GM12878 (cell line): ENCODE data around the gene FSIP1. TPM values are rescaled to one million over a fixed set of nuclear protein-coding genes. Genes with fewer than 3 reads are reported as not detected.

Experiments used
- ATAC-seq: fragments of 200-7000 bp; cut with Tn5 transposase; 3 replicates; pipeline ENCODE4 v1.9.1; 2020; ENCODE audit warnings: mild to moderate bottlenecking, moderate library complexity
- BruUV-seq: library from RNA; stranded (reverse); fragments of 400-500 nt; replicated peaks from 2 replicates; lab custom pipeline; 2021; lab: Mats Ljungman, UMichigan
- CTCF ChIA-PET: fragments of 300-600 bp; sonication (Branson Sonifier 250); formaldehyde crosslinking; extraction: SDS; loops from one replicate; lab custom pipeline; 2021; ENCODE audit warnings: inconsistent platforms; lab: Yijun Ruan, JAX
- POLR2A ChIA-PET: fragments of 350-600 bp; formaldehyde crosslinking; extraction: SDS; loops from one replicate; lab custom pipeline; 2021; ENCODE audit warnings: inconsistent platforms; lab: Charles Lee
- RAD21 ChIA-PET: fragments of 300-600 bp; sonication (Branson Sonifier 250); formaldehyde crosslinking; loops from one replicate; lab custom pipeline; 2023; ENCODE audit warnings: antibody characterized with exemption; ENCODE audit not compliant: unreplicated experiment; lab: Charles Lee
- SMC1A ChIA-PET: fragments of 300-600 bp; sonication (Branson Sonifier 250); formaldehyde crosslinking; loops from one replicate; lab custom pipeline; 2023; ENCODE audit not compliant: unreplicated experiment, uncharacterized antibody; lab: Charles Lee
- DNase-seq: peaks from one replicate; pipeline ENCODE4 v3.0.0-alpha.2; 2011; ENCODE audit warnings: low read depth, low spot score
- FAIRE-seq: peaks from 3 replicates; lab custom pipeline; 2011; peaks lifted over from hg19 to GRCh38; lab: Jason Lieb, UNC
- H2AFZ ChIP-seq: 2 replicates; pipeline ENCODE4 v1.6.0; 2011; ENCODE audit warnings: low read depth, low read length, control low read depth; ENCODE audit not compliant: control insufficient read depth
- H3K27ac ChIP-seq: 2 replicates; pipeline ENCODE4 v1.5.1; 2011; ENCODE audit warnings: control low read depth; ENCODE audit not compliant: control insufficient read depth, insufficient read depth
- H3K27me3 ChIP-seq, 2 experiments: replicated peaks in 1 of 2; 2 replicates each; pipeline versions ENCODE4 v1.6.0 to v1.6.1; 2011; ENCODE audit warnings: low read length in 1 of 2; ENCODE audit not compliant: control insufficient read depth in 2 of 2, insufficient read depth in 2 of 2
- H3K36me3 ChIP-seq, 2 experiments: 2 replicates each; pipeline ENCODE4 v1.5.1; 2011; ENCODE audit warnings: low read length in 1 of 2; ENCODE audit not compliant: control insufficient read depth in 2 of 2, insufficient read depth in 2 of 2
- H3K4me1 ChIP-seq: 2 replicates; pipeline ENCODE4 v1.6.1; 2011; ENCODE audit warnings: mild to moderate bottlenecking, low read length, moderate library complexity, mixed read lengths; ENCODE audit not compliant: control insufficient read depth, insufficient read depth
- H3K4me2 ChIP-seq: 2 replicates; pipeline ENCODE4 v1.6.0; 2011; ENCODE audit warnings: control low read depth; ENCODE audit not compliant: control insufficient read depth, insufficient read depth
- H3K4me3 ChIP-seq: fragments of 200-600 bp; sonication (generic); 2 replicates; pipeline ENCODE4 v1.5.1; 2016
- H3K79me2 ChIP-seq: 2 replicates; pipeline ENCODE4 v1.6.0; 2011; ENCODE audit warnings: low read length; ENCODE audit not compliant: control insufficient read depth, insufficient read depth
- H3K9ac ChIP-seq: 2 replicates; pipeline ENCODE4 v1.8.0; 2011; ENCODE audit warnings: low read length, control low read depth, mixed read lengths; ENCODE audit not compliant: control insufficient read depth, insufficient read depth
- H3K9me3 ChIP-seq: replicated peaks from 3 replicates; pipeline ENCODE4 v1.5.1; 2011; ENCODE audit warnings: mild to moderate bottlenecking, low read length; ENCODE audit not compliant: control insufficient read depth, insufficient read depth
- H4K20me1 ChIP-seq: 2 replicates; pipeline ENCODE4 v1.6.0; 2011; ENCODE audit not compliant: control insufficient read depth, insufficient read depth
- CBX5 ChIP-seq: sonication (generic); IDR thresholded peaks from 2 replicates; pipeline ENCODE4 v1.6.1; 2016; ENCODE audit warnings: low read depth, moderate library complexity, mild to moderate bottlenecking, inconsistent platforms
- EED ChIP-seq: sonication (generic); IDR thresholded peaks from 2 replicates; pipeline ENCODE4 v1.6.1; 2016; ENCODE audit warnings: antibody characterized with exemption, low read depth
- FOXM1 ChIP-seq: IDR thresholded peaks from 2 replicates; pipeline ENCODE4 v1.6.1; 2012; ENCODE audit warnings: low read depth, mild to moderate bottlenecking, inconsistent platforms, low read length, moderate library complexity
- NRF1 ChIP-seq: conservative IDR thresholded peaks from 2 replicates; pipeline ENCODE4 v1.6.1; 2011; ENCODE audit warnings: mild to moderate bottlenecking, low read depth, low read length, improper control_type of control experiment
- POLR2A ChIP-seq: IDR thresholded peaks from 2 replicates; pipeline ENCODE4 v1.6.1; 2011; ENCODE audit warnings: low read depth, mild to moderate bottlenecking, low read length
- RB1 ChIP-seq: fragments of 450-650 bp; formaldehyde crosslinking; IDR thresholded peaks from 2 replicates; pipeline ENCODE4 v1.6.1; 2017; ENCODE audit warnings: mild to moderate bottlenecking, borderline replicate concordance
- RCOR1 ChIP-seq: conservative IDR thresholded peaks from 2 replicates; pipeline ENCODE4 v1.6.1; 2012; ENCODE audit warnings: low read depth, low read length, improper control_type of control experiment
- RUNX3 ChIP-seq: IDR thresholded peaks from 2 replicates; pipeline ENCODE4 v1.6.1; 2012; ENCODE audit warnings: low read length, inconsistent platforms
- TBL1XR1 ChIP-seq: IDR thresholded peaks from 2 replicates; pipeline ENCODE4 v1.6.1; 2012; ENCODE audit warnings: low read depth, low read length, improper control_type of control experiment
- USF2 ChIP-seq: IDR thresholded peaks from 2 replicates; pipeline ENCODE4 v1.6.1; 2011; ENCODE audit warnings: low read depth, low read length, improper control_type of control experiment, borderline replicate concordance
- ZNF687 ChIP-seq: fragments of 450-650 bp; IDR thresholded peaks from 2 replicates; pipeline ENCODE4 v1.6.1; 2017; ENCODE audit warnings: mild to moderate bottlenecking, moderate library complexity
- WGBS: methylation state at CpG from one replicate; pipeline ENCODE4 v1.1.6; 2016; ENCODE audit warnings: low lambda C conversion rate; ENCODE audit not compliant: insufficient replicate concordance, insufficient coverage; ENCODE audit errors: missing lambda C conversion rate; 5-methylcytosine and 5-hydroxymethylcytosine counted together
- in situ Hi-C: fragments of 300-500 bp; cut with MboI; formaldehyde crosslinking; loops from 9 replicates; pipeline ENCODE4 v1.14.3; 2018; ENCODE audit warnings: mixed read lengths
- intact Hi-C: fragments of 100-400 bp; cut with micrococcal nuclease; formaldehyde crosslinking; loops from one replicate; pipeline ENCODE4 v1.14.2; 2022; ENCODE audit not compliant: unreplicated experiment
- polyA plus RNA-seq, 11 experiments: library from polyadenylated mRNA; depleted of rRNA in 4 of 11; unstranded in 6 of 11; stranded (reverse) in 5 of 11; fragments of >200 nt; fragmentation: Nextera tagmentation in 4 of 11; fragmentation: Illumina TruSeq in 1 of 11; extraction: Ambion mirVana in 4 of 11; extraction: Trizol in 1 of 11; gene quantifications; 1 replicate in 1 of 11; 2 replicates in 10 of 11; pipeline versions ENCODE4 v1.2.1 to v1.2.3, GENCODE V29; 2011 to 2016; ENCODE audit warnings: inconsistent platforms in 2 of 11, missing spikeins in 2 of 11, low read depth in 1 of 11
- total RNA-seq, 4 experiments: library from RNA; depleted of rRNA in 3 of 4; stranded (reverse); fragments of >200 nt in 3 of 4; fragmentation: Illumina TruSeq in 1 of 4; extraction: Trizol in 1 of 4; gene quantifications; 2 replicates each; pipeline versions ENCODE4 v1.2.1 to v1.2.3, GENCODE V29; 2013 to 2021

Gene FSIP1
- total and polyA plus RNA-seq, 10 of the 15 experiments (the other 5 are each of a cell fraction or from before 2014, with no cell fraction given): 0.15 to 0.67 (median 0.35) TPM

GRCh38 chr15:39645138-39645975 lies 137.3 kb downstream of the FSIP1 start:
- SMC1A ChIA-PET: interaction anchor here (0.8 to 1.0 kb wide), 3 partner anchors 8 to 35 kb away, joined by 3 read pairs; no protein-coding TSS in a partner anchor
- H3K9ac ChIP-seq: no peak overlapping the region
- H3K4me2 ChIP-seq: no peak overlapping the region
- H3K27me3 ChIP-seq: peaks cover 0 to 1% of the 10 kb centered on the region in 2 experiments; a peak in 1 of 4 replicates
- H3K79me2 ChIP-seq: no peaks in the 10 kb centered on the region
- RAD21 ChIA-PET: interaction anchor here (0.9 kb wide), 1 partner anchor 62 kb away, joined by 3 read pairs; no protein-coding TSS in a partner anchor
- intact Hi-C loops: no loop called here
- POLR2A ChIA-PET: interaction anchor here (1.1 kb wide), 1 partner anchor 34 kb away, joined by 3 read pairs; no protein-coding TSS in a partner anchor
- no peak for DNase-seq
- H3K4me3 ChIP-seq: no peak overlapping the region
- no peak overlapping the region for H2AFZ ChIP-seq
- CTCF ChIA-PET: interaction anchor here (0.6 to 2.0 kb wide), 5 partner anchors 9 to 515 kb away, joined by 3 to 4 read pairs (median 3); no protein-coding TSS in a partner anchor
- no peaks in the 10 kb centered on the region for H3K9me3 ChIP-seq
- 37% methylated on average over 20 of the region's 20 CpGs for WGBS
- ATAC-seq: no peak
- no peaks in the 10 kb centered on the region for H3K36me3 ChIP-seq
- no TSS peak for BruUV-seq
- H4K20me1 ChIP-seq: no peaks in the 10 kb centered on the region
- no peaks in the 10 kb centered on the region for H3K4me1 ChIP-seq
- no peak overlapping the region for H3K27ac ChIP-seq
- TF ChIP-seq POLR2A (no peak), CBX5 (no peak)
- no peak for FAIRE-seq
- in situ Hi-C loops: no loop called here

- no peak overlapping the region for H2AFZ ChIP-seq
- no peak overlapping the region for H3K9ac ChIP-seq
- H3K9me3 ChIP-seq: no peaks in the 10 kb centered on the region
- DNase-seq (no peak), FAIRE-seq (no peak), ATAC-seq (no peak)
- H3K4me3 ChIP-seq: no peak overlapping the region
- H3K27ac ChIP-seq: no peak overlapping the region
- in situ Hi-C loops: no loop called here
- RAD21 ChIA-PET: interaction anchor here (0.5 kb wide), 1 partner anchor 43 kb away, joined by 3 read pairs; no protein-coding TSS in a partner anchor
- CTCF ChIA-PET: interaction anchor here (0.7 to 2.0 kb wide), 3 partner anchors 10 to 21 kb away, joined by 3 to 4 read pairs (median 3); no protein-coding TSS in a partner anchor
- no peaks in the 10 kb centered on the region for H3K4me1 ChIP-seq
- BruUV-seq: no TSS peak
- no peak overlapping the region for H3K4me2 ChIP-seq
- no peaks in the 10 kb centered on the region for H3K79me2 ChIP-seq
- POLR2A ChIA-PET: interaction anchor here (1.1 kb wide), 1 partner anchor 33 kb away, joined by 3 read pairs; no protein-coding TSS in a partner anchor
- SMC1A ChIA-PET: interaction anchor here (0.6 to 1.0 kb wide), 4 partner anchors 9 to 42 kb away, joined by 3 to 4 read pairs (median 3); no protein-coding TSS in a partner anchor
- intact Hi-C loops: no loop called here
- peaks cover 0 to 1% of the 10 kb centered on the region in 2 experiments; a peak in 1 of 4 replicates for H3K27me3 ChIP-seq
- 55% methylated on average over 13 of the region's 13 CpGs for WGBS
- H3K36me3 ChIP-seq: no peaks in the 10 kb centered on the region
- H4K20me1 ChIP-seq: no peaks in the 10 kb centered on the region
- TF ChIP-seq RCOR1 (no peak), RUNX3 (no peak), RB1 (no peak), USF2 (no peak), NRF1 (no peak), FOXM1 (no peak), EED (no peak), ZNF687 (no peak), TBL1XR1 (no peak)
Measured at GRCh38 chr15:39644136-39644535, 138.5 kb downstream of the FSIP1 start.
